GM23248 (cell line): ENCODE measurements around the gene ARAP2.

Experiments
- EZH2 ChIP-seq: fragments of 200-600 bp; sonication (generic); IDR thresholded peaks from 2 replicates; pipeline ENCODE4 v1.6.1; 2018; ENCODE audit warnings: antibody characterized with exemption, mild to moderate bottlenecking; ENCODE audit not compliant: insufficient read depth, poor library complexity, severe bottlenecking
- EZH2phosphoT487 ChIP-seq: fragments of 200-600 bp; sonication (generic); IDR thresholded peaks from 2 replicates; pipeline ENCODE4 v1.6.1; 2018; ENCODE audit warnings: antibody characterized with exemption, moderate library complexity, mild to moderate bottlenecking, low read depth; ENCODE audit not compliant: insufficient read depth

DNA sequence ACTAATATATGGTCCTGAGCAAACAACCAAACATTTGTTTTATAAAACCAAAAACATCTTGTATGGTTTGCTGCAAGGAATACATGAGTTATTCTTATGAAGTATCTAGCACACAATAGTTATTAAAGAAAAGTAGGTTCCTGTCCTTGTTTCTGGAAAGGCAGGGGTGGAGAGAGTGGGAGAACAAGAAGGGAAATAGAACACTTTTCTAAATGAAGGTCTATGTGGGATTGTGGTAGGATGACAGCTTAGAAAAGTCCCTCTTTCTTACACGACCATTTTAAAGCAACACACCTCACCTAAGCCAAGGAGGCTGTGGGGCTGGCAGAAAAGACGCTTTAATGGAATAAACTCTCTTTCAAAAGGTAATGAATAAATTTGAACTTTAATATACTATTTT, 164.6 kb downstream of the ARAP2 start:
- TF ChIP-seq EZH2phosphoT487 (no peak), EZH2 (no peak)
